T-helper 2 cell treated with Interferon-gamma antibody and Interleukin-4, amounts not matched to agents 5 μg/mL and 100 μg/mL, for 36 hours (primary cell): ENCODE measurements around the gene RABGAP1L.
A peak's percentile ranks its signal among the peaks of the same experiment; 100 is the strongest.
"Not testable (repeated sequence)": the region's sequence is repeated elsewhere in the genome, so short reads cannot be mapped to it uniquely, and the experiment has no call there.

Experiments used
- DNase-seq: peaks from one replicate; pipeline ENCODE4 v3.0.0; 2021; ENCODE audit warnings: low spot score
- H3K27ac Mint-ChIP-seq: one replicate; pipeline ENCODE4 v1.8.0; 2021; ENCODE audit warnings: mild to moderate bottlenecking, mixed read lengths
- H3K27me3 Mint-ChIP-seq: one replicate; pipeline ENCODE4 v1.8.0; 2021; ENCODE audit warnings: low read depth, mixed read lengths
- H3K36me3 Mint-ChIP-seq: one replicate; pipeline ENCODE4 v1.8.0; 2021; ENCODE audit warnings: low read depth, mixed read lengths
- H3K4me1 Mint-ChIP-seq: one replicate; pipeline ENCODE4 v1.8.0; 2021; ENCODE audit warnings: low read depth, mixed read lengths
- H3K4me3 Mint-ChIP-seq: one replicate; pipeline ENCODE4 v1.8.0; 2022; ENCODE audit warnings: mild to moderate bottlenecking, moderate library complexity, mixed read lengths
- H3K9me3 Mint-ChIP-seq: one replicate; pipeline ENCODE4 v1.8.0; 2021; ENCODE audit warnings: mixed read lengths

Gene RABGAP1L

GRCh38 chr1:174159252-174160108 is at the start of gene RABGAP1L:
TSS of gene RABGAP1L (plus strand) at chr1:174159520.
- Mint-ChIP-seq H3K36me3 (peaks cover 2% of the 10 kb centered on the region), H3K27me3 (no peaks in the 10 kb centered on the region), H3K4me1 (peaks cover 41% of the 10 kb centered on the region), H3K27ac (peak within 1 kb of the TSS; percentile 95), H3K9me3 (no peaks in the 10 kb centered on the region), H3K4me3 (peak within 1 kb of the TSS; percentile 99)
- peak; percentile 89 for DNase-seq

GRCh38 chr1:174110053-174110452 is 49.3 kb upstream of the RABGAP1L start:
- Mint-ChIP-seq H3K27ac (no peak overlapping the region), H3K4me3 (no peak overlapping the region), H3K27me3 (peaks cover 8% of the 10 kb centered on the region), H3K9me3 (no peaks in the 10 kb centered on the region), H3K4me1 (no peaks in the 10 kb centered on the region), H3K36me3 (no peaks in the 10 kb centered on the region)
- DNase-seq, result no peak

DNA sequence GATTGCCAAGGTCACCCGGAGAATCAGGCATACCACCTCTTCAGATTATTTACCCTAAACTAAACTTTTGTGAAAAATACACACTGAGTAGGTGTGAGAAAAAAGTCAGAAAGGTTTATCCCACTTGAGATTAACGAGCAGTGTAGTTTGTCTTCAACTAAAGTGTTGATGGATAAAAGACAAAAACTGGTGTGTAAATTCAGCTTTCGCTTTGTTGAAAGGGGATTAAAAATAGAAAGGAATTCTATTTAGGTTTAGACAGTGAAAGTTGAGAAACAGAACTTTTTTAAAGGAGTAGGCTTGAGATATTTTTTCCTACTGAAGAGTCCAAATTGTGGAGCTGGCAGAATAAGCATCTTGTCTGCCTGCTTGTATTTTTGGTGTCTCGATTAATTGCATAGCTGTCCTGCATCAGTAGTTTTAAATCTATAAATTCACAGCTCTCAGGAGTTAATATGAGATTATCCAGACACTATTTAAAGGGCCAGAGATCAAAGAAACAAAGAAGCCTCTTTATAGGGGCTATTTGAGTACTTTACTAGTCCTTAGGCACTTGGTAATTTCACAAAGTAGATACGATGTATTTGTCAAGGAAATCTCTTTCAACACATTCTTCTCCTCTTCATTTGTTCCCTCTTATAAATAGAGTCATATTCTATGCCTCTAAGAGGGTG is 46.7 kb upstream of the RABGAP1L start:
- Mint-ChIP-seq H3K4me1 (no peaks in the 10 kb centered on the region), H3K27me3 (peaks cover 8% of the 10 kb centered on the region)
- no peak for DNase-seq

DNA sequence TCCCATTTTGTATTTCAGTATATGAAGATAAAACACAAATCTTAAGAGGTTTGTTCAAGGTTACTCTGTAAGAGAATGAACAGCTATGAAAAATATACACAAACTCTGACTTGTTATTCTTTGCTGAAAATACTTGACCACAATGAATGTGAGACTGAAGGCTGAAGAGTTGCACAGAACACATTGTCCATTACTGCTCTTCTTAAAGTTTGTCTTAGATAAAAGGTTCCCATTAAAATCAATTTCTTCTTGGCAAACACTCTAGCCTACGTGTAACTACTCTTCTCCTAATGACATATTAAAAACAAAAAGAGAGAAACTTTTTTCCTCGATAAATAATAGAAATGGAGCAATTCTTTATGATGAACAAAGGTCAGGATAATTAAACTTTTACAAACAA is 45.2 kb upstream of the RABGAP1L start:
- DNase-seq, result no peak
- peaks cover 8% of the 10 kb centered on the region for H3K27me3 Mint-ChIP-seq
- H3K4me3 Mint-ChIP-seq, result no peak overlapping the region
- H3K4me1 Mint-ChIP-seq, result no peaks in the 10 kb centered on the region
- no peak overlapping the region for H3K27ac Mint-ChIP-seq
- H3K36me3 Mint-ChIP-seq, result no peaks in the 10 kb centered on the region
- H3K9me3 Mint-ChIP-seq, result no peaks in the 10 kb centered on the region

More for the DNA sequence above, 46.7 kb upstream of the RABGAP1L start:
- Mint-ChIP-seq H3K36me3 (no peaks in the 10 kb centered on the region), H3K9me3 (no peaks in the 10 kb centered on the region), H3K4me3 (no peak overlapping the region), H3K27ac (no peak overlapping the region)

- Mint-ChIP-seq H3K27ac (no peak overlapping the region), H3K4me1 (no peaks in the 10 kb centered on the region), H3K4me3 (no peak overlapping the region), H3K27me3 (peaks cover 8% of the 10 kb centered on the region), H3K9me3 (no peaks in the 10 kb centered on the region), H3K36me3 (no peaks in the 10 kb centered on the region)
- peak; percentile 4 for DNase-seq
These were observed 44.4 kb upstream of the RABGAP1L start for GRCh38 chr1:174114788-174115448.

GRCh38 chr1:174116042-174116441 is 43.3 kb upstream of the RABGAP1L start:
- H3K27ac Mint-ChIP-seq, result no peak overlapping the region
- H3K4me3 Mint-ChIP-seq, result no peak overlapping the region
- H3K27me3 Mint-ChIP-seq, result peaks cover 6% of the 10 kb centered on the region
- H3K9me3 Mint-ChIP-seq, result no peaks in the 10 kb centered on the region
- DNase-seq, result no peak
- H3K4me1 Mint-ChIP-seq, result no peaks in the 10 kb centered on the region
- H3K36me3 Mint-ChIP-seq, result no peaks in the 10 kb centered on the region

DNA sequence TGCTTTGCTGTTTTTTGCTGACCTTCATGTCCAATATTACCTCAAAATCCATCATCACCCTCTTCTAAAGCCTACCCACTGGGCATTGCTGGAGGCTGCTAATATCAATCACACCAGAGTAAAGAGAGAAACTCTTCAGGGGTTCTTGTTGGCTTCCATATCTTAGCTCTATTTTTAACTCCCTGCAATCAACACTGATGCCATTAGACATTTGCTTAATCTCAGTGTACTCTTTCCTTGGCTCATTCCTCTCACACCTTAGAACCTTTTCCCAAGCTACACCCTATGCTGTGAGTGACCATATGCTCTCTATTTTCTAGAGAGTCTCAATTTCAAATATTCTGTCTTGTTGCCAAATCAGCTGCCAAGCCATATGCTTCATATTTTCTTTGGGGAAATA is 40.6 kb upstream of the RABGAP1L start:
- Mint-ChIP-seq H3K9me3 (peaks cover under 1% of the 10 kb centered on the region), H3K27me3 (peaks cover 3% of the 10 kb centered on the region), H3K4me3 (no peak overlapping the region), H3K27ac (no peak overlapping the region), H3K4me1 (no peaks in the 10 kb centered on the region), H3K36me3 (no peaks in the 10 kb centered on the region)
- no peak for DNase-seq

DNA sequence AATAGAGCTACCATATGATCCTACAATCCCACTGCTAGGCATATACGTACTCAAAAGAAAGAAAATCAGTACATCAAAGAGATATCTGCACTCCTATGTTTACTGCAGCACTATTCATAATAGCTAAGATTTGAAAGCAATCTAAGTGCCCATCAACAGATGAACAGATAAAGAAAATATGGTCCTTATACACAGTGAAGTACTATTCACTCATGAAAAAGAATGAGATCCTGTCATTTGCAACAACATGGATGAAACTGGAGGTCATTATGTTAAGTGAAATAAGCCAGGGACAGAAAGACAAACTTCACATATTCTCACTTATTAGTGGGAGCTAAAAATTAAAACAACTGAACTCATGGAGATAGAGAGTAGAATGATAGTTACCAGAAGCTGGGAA is 37.0 kb upstream of the RABGAP1L start:
- H3K9me3 Mint-ChIP-seq, result peaks cover 13% of the 10 kb centered on the region
- not testable (repeated sequence) for H3K27me3 Mint-ChIP-seq, H3K27ac Mint-ChIP-seq, H3K4me1 Mint-ChIP-seq, DNase-seq, H3K36me3 Mint-ChIP-seq, H3K4me3 Mint-ChIP-seq

DNA sequence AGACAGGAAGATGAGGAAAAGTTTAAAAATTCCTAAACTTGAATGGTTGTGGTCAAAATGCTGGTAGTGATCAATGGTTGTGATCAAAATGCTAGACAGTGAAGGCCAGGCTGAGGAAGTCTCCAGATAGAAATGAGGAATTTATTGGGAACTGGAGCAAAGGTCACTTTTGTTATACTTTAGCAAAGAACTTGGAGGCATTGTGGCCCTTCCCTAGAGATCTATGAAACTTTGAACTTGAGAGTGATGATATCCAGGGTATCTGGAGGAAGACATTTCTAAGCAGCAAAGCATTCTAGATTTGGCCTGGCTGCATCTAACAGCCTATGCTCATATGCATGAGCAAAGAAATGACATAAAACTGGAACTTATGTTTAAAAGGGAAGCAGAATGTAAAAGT is 35.5 kb upstream of the RABGAP1L start:
- Mint-ChIP-seq H3K9me3 (peaks cover 13% of the 10 kb centered on the region), H3K4me3 (no peak overlapping the region), H3K27ac (no peak overlapping the region), H3K27me3 (peaks cover 8% of the 10 kb centered on the region), H3K36me3 (no peaks in the 10 kb centered on the region), H3K4me1 (no peaks in the 10 kb centered on the region)
- no peak for DNase-seq

GRCh38 chr1:174127176-174127575 is 32.1 kb upstream of the RABGAP1L start:
- Mint-ChIP-seq H3K9me3 (peaks cover 13% of the 10 kb centered on the region), H3K27me3 (peaks cover 11% of the 10 kb centered on the region)
- not testable (repeated sequence) for H3K4me1 Mint-ChIP-seq, H3K4me3 Mint-ChIP-seq, H3K27ac Mint-ChIP-seq, DNase-seq, H3K36me3 Mint-ChIP-seq

DNA sequence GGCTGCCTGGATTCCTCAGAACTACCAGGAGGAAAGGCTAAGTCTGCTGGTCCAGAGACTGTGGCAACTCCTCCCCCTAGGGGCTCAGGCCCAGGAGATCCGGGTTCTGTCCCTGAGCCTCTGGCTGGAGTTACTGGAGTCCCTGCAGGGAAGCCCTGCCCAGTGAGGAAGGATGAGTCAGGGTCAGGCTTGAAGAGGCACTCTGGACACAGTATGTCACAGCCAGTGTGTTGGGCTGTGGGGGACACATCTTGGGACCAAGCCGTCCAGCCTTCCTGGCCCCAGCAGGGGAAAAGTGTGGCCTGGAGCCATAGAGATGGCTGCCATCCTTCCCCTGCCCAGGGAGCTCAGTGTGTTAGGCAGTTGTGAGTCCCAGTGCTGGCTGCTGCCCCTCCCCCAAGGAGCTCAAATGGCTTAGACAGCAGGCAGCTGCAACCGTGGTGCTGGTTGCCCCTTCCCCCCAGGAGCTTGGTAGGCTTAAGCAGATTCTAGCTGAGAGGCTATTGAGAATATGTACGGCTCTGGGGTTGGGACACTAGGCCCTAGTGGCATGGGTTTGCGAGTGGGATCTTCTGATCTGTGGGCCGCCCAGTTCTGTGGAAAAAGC is 28.2 kb upstream of the RABGAP1L start:
- peaks cover 11% of the 10 kb centered on the region for H3K27me3 Mint-ChIP-seq
- H3K36me3 Mint-ChIP-seq, result no peaks in the 10 kb centered on the region
- no peaks in the 10 kb centered on the region for H3K4me1 Mint-ChIP-seq
- DNase-seq, result no peak
- H3K27ac Mint-ChIP-seq, result no peak overlapping the region
- H3K9me3 Mint-ChIP-seq, result peaks cover 5% of the 10 kb centered on the region
- no peak overlapping the region for H3K4me3 Mint-ChIP-seq

GRCh38 chr1:174134003-174134659 is 25.2 kb upstream of the RABGAP1L start:
- H3K27ac Mint-ChIP-seq, result no peak overlapping the region
- no peaks in the 10 kb centered on the region for H3K9me3 Mint-ChIP-seq
- H3K36me3 Mint-ChIP-seq, result no peaks in the 10 kb centered on the region
- H3K4me3 Mint-ChIP-seq, result no peak overlapping the region
- no peaks in the 10 kb centered on the region for H3K4me1 Mint-ChIP-seq
- peaks cover 3% of the 10 kb centered on the region for H3K27me3 Mint-ChIP-seq
- no peak for DNase-seq

DNA sequence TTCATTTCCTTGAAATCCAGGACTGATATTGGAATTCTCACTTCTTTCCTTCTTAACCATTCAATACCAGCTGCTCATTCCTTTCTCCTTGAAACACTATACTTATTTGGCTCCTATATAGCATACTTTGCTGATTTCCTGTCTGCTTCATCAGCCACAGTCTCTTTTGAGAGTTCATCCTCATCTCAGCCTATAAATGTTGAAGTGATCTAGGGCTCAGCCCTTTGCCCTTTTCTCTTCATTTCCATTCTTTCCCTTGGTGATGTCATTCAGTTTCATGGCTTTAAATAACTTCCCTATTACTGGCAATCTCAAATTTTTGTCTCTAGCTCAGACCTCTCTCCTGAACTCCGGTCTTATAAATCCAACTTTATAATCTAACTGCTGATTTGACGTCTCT is 24.1 kb upstream of the RABGAP1L start:
- H3K27me3 Mint-ChIP-seq, result peaks cover 7% of the 10 kb centered on the region
- no peaks in the 10 kb centered on the region for H3K36me3 Mint-ChIP-seq
- no peaks in the 10 kb centered on the region for H3K4me1 Mint-ChIP-seq
- no peaks in the 10 kb centered on the region for H3K9me3 Mint-ChIP-seq
- no peak overlapping the region for H3K27ac Mint-ChIP-seq
- no peak overlapping the region for H3K4me3 Mint-ChIP-seq
- no peak for DNase-seq
